Hematopoietic multipotent progenitor cell treated with erythropoietin and hydrocortisone succinate and interleukin-3 and kit ligand, for 8 days (in vitro differentiated cells): Measurements from ENCODE around the gene ANXA7.
"Not testable (repeated sequence)": the region's sequence is repeated elsewhere in the genome, so short reads cannot be mapped to it uniquely, and the experiment has no call there.

Experiments used
- DNase-seq: peaks from one replicate; pipeline ENCODE4 v3.0.0-alpha.2; 2015

Gene ANXA7

DNA sequence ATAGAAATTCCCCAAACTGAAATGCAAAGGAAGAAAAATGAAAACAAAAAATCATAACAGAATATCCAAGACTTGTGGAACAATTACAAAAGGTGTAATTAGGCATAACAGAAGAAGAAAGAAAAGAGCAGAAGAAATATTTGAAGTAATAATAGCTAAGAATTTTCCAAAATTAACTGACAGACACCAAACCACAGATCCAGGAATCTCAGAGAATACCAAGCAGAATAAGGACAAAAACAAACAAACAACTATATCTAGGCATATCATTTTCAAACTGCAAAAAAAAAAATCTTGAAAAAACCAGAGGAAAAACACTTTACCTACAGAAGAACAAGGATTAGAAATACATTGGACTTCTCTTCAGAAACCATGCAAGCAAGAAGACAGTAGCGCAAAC, 80.7 kb downstream of the ANXA7 start:
- no peak for DNase-seq

DNA sequence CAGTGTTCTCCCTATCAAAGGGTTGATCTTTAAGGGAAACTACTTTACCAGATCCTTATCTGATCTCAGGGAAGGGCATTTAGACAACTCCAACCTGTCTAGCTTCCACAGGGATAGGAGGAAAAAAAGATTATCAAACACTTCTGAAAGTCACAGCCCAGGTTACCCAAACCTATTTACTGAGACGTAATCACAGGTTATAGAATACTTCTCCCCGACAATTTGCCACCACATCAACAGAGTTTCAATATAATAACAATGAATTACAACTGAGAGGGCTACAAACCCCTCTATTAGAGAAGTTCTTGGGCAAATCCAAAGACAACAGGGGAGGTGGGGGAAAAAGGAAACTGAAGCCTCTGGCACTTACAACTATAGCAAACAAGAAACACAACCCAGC, 81.5 kb downstream of the ANXA7 start:
- DNase-seq, result no peak

GRCh38 chr10:73328523-73328922, 85.3 kb downstream of the ANXA7 start:
- not testable (repeated sequence) for DNase-seq

DNA sequence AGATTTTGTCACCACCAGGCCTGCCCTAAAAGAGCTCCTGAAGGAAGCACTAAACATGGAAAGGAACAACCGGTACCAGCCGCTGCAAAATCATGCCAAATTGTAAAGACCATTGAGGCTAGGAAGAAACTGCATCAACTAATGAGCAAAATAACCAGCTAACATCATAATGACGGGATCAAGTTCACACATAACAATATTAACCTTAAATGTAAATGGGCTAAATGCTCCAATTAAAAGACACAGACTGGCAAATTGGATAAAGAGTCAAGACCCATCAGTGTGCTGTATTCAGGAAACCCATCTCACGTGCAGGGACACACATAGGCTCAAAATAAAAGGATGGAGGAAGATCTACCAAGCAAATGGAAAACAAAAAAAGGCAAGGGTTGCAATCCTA, 88.6 kb downstream of the ANXA7 start:
- DNase-seq, result not testable (repeated sequence)
